OCI-LY7 (cell line): ENCODE measurements around the gene GADL1. TPM values are rescaled to one million over a fixed set of nuclear protein-coding genes. Genes with fewer than 3 reads are reported as not detected.

ENCODE experiments used
- BruUV-seq: library from RNA; stranded (reverse); fragments of 400-500 nt; replicated peaks from 2 replicates; lab custom pipeline; 2021; lab: Mats Ljungman, UMichigan
- CTCF ChIA-PET: fragments of 300-600 bp; sonication (Branson Sonifier 250); formaldehyde crosslinking; loops from one replicate; lab custom pipeline; 2022; ENCODE audit warnings: antibody characterized with exemption; ENCODE audit not compliant: unreplicated experiment; lab: Charles Lee
- POLR2A ChIA-PET: fragments of 300-600 bp; sonication (Branson Sonifier 250); formaldehyde crosslinking; loops from one replicate; lab custom pipeline; 2022; ENCODE audit warnings: antibody characterized with exemption; lab: Charles Lee
- DNase-seq: peaks from one replicate; pipeline ENCODE4 v3.0.0-alpha.2; 2015; ENCODE audit warnings: low spot score
- H2AFZ ChIP-seq: fragments of 200-600 bp; sonication (generic), shearing (Covaris generic); 2 replicates; pipeline ENCODE4 v1.6.1; 2014; ENCODE audit warnings: mild to moderate bottlenecking, antibody characterized with exemption, low read length, moderate library complexity
- H3K27ac ChIP-seq: fragments of 200-600 bp; sonication (generic); 2 replicates; pipeline ENCODE4 v1.5.1; 2014; ENCODE audit warnings: mixed run types, low read depth, mild to moderate bottlenecking, moderate library complexity, low read length, inconsistent platforms; ENCODE audit not compliant: poor library complexity, severe bottlenecking
- H3K36me3 ChIP-seq: fragments of 200-600 bp; sonication (generic); 2 replicates; pipeline ENCODE4 v1.6.1; 2014; ENCODE audit warnings: mild to moderate bottlenecking, antibody characterized with exemption, low read length, moderate library complexity, mixed read lengths; ENCODE audit not compliant: insufficient read depth
- H3K4me1 ChIP-seq: fragments of 200-600 bp; sonication (generic); 2 replicates; pipeline ENCODE4 v1.5.1; 2014; ENCODE audit warnings: mild to moderate bottlenecking, low read length; ENCODE audit not compliant: insufficient read depth, poor library complexity, severe bottlenecking
- H3K4me2 ChIP-seq: fragments of 200-600 bp; sonication (generic); 2 replicates; pipeline ENCODE4 v1.6.1; 2014; ENCODE audit warnings: mild to moderate bottlenecking, low read length
- H3K4me3 ChIP-seq: fragments of 200-600 bp; sonication (generic); 2 replicates; pipeline ENCODE4 v1.5.1; 2014; ENCODE audit warnings: mild to moderate bottlenecking, low read depth, low read length; ENCODE audit not compliant: poor library complexity, severe bottlenecking
- H3K79me2 ChIP-seq: fragments of 200-600 bp; sonication (generic); 2 replicates; pipeline ENCODE4 v1.6.1; 2016; ENCODE audit warnings: low read depth, mild to moderate bottlenecking, low read length, moderate library complexity, mixed read lengths; ENCODE audit not compliant: insufficient read depth
- H3K9me2 ChIP-seq: fragments of 200-600 bp; sonication (generic); 2 replicates; pipeline ENCODE4 v1.6.1; 2016; ENCODE audit warnings: mild to moderate bottlenecking, low read length, mixed read lengths; ENCODE audit not compliant: insufficient read depth
- H3K9me3 ChIP-seq: fragments of 200-600 bp; sonication (generic); 2 replicates; pipeline ENCODE4 v1.6.1; 2014; ENCODE audit warnings: mild to moderate bottlenecking, mixed run types, low read length, mixed read lengths
- H4K20me1 ChIP-seq: fragments of 200-600 bp; sonication (generic); 2 replicates; pipeline ENCODE4 v1.6.1; 2014; ENCODE audit warnings: mild to moderate bottlenecking, antibody characterized with exemption, low read length, moderate library complexity, mixed read lengths; ENCODE audit not compliant: insufficient read depth
- CTCF ChIP-seq: fragments of 200-600 bp; sonication (generic); conservative IDR thresholded peaks from 2 replicates; pipeline ENCODE4 v1.5.1; 2014; ENCODE audit warnings: mild to moderate bottlenecking, antibody characterized with exemption, low read length, moderate library complexity, mixed read lengths
- EZH2phosphoT487 ChIP-seq: fragments of 200-600 bp; sonication (generic); IDR thresholded peaks from 2 replicates; pipeline ENCODE4 v1.6.1; 2018; ENCODE audit warnings: low read depth, borderline replicate concordance, mild to moderate bottlenecking, mixed run types, antibody characterized with exemption, low read length, moderate library complexity, mixed read lengths
- intact Hi-C: fragments of 100-400 bp; cut with micrococcal nuclease; formaldehyde crosslinking; loops from one replicate; pipeline ENCODE4 v1.10.0; 2022; ENCODE audit not compliant: unreplicated experiment
- total RNA-seq, 2 experiments: library from RNA; depleted of rRNA in 1 of 2; stranded (reverse); fragments of >200 nt in 1 of 2; shearing (Covaris generic) in 1 of 2; gene quantifications; 2 replicates each; pipeline ENCODE4 v1.2.3, GENCODE V29; 2014 to 2022

GADL1 gene
- total RNA-seq, 2 experiments from 2014 or later: not detected

- no peak for TF ChIP-seq EZH2phosphoT487
- Histone ChIP-seq H3K9me2 (no peaks in the 10 kb centered on the region), H3K36me3 (no peaks in the 10 kb centered on the region), H3K4me3 (no peak overlapping the region), H3K79me2 (no peaks in the 10 kb centered on the region), H4K20me1 (no peaks in the 10 kb centered on the region), H3K27ac (no peak overlapping the region), H3K4me1 (no peaks in the 10 kb centered on the region), H3K4me2 (no peak overlapping the region), H2AFZ (no peak overlapping the region), H3K9me3 (no peaks in the 10 kb centered on the region)
- BruUV-seq: no TSS peak
- CTCF ChIA-PET: no interaction called here
- POLR2A ChIA-PET: interaction anchor here (0.6 to 2.0 kb wide), 3 partner anchors 10 to 1322 kb away, joined by 3 to 4 read pairs (median 4); no protein-coding TSS in a partner anchor
- no peak for DNase-seq
- intact Hi-C loops: no loop called here
Observed at GRCh38 chr3:30733209-30733608, 161.3 kb downstream of the GADL1 start.

- intact Hi-C loops: no loop called here
- no peaks in the 10 kb centered on the region for H3K4me1 ChIP-seq
- no peak overlapping the region for H3K4me3 ChIP-seq
- CTCF ChIA-PET: no interaction called here
- no peaks in the 10 kb centered on the region for H3K9me2 ChIP-seq
- DNase-seq: no peak
- H3K36me3 ChIP-seq: no peaks in the 10 kb centered on the region
- POLR2A ChIA-PET: interaction anchor here (0.5 to 2.0 kb wide), 2 partner anchors 8 to 202 kb away, joined by 3 to 4 read pairs; no protein-coding TSS in a partner anchor
- no peaks in the 10 kb centered on the region for H4K20me1 ChIP-seq
- BruUV-seq: no TSS peak
- no peak overlapping the region for H3K27ac ChIP-seq
- H3K9me3 ChIP-seq: no peaks in the 10 kb centered on the region
- H2AFZ ChIP-seq: no peak overlapping the region
- no peak overlapping the region for H3K4me2 ChIP-seq
- no peak for TF ChIP-seq CTCF
- TF ChIP-seq EZH2phosphoT487: no peak
- no peaks in the 10 kb centered on the region for H3K79me2 ChIP-seq
Observed at GRCh38 chr3:30730967-30731366, 163.5 kb downstream of the GADL1 start.

- no peak overlapping the region for H3K4me2 ChIP-seq
- no TSS peak for BruUV-seq
- CTCF ChIA-PET: no interaction called here
- no peaks in the 10 kb centered on the region for H3K36me3 ChIP-seq
- H3K9me2 ChIP-seq: no peaks in the 10 kb centered on the region
- H3K4me3 ChIP-seq: no peak overlapping the region
- POLR2A ChIA-PET: no interaction called here
- H2AFZ ChIP-seq: no peak overlapping the region
- intact Hi-C loops: no loop called here
- H3K27ac ChIP-seq: no peak overlapping the region
- H3K4me1 ChIP-seq: no peaks in the 10 kb centered on the region
- no peaks in the 10 kb centered on the region for H3K9me3 ChIP-seq
- no peak for DNase-seq
- H4K20me1 ChIP-seq: no peaks in the 10 kb centered on the region
- TF ChIP-seq CTCF (no peak), EZH2phosphoT487 (no peak)
- no peaks in the 10 kb centered on the region for H3K79me2 ChIP-seq
Observed at GRCh38 chr3:30729936-30730335, 164.5 kb downstream of the GADL1 start.
